Caco-2 (cell line): ENCODE results near the gene SMYD2. TPM values are rescaled to one million over a fixed set of nuclear protein-coding genes. Genes with fewer than 3 reads are reported as not detected.
"Not testable (repeated sequence)": the region's sequence is repeated elsewhere in the genome, so short reads cannot be mapped to it uniquely, and the experiment has no call there.

Experiments
- BruUV-seq: library from RNA; stranded (reverse); fragments of 400-500 nt; replicated peaks from 2 replicates; lab custom pipeline; 2021; lab: Mats Ljungman, UMichigan
- CTCF ChIA-PET: fragments of 300-600 bp; sonication (Branson Sonifier 250); formaldehyde crosslinking; loops from one replicate; lab custom pipeline; 2022; ENCODE audit warnings: antibody characterized with exemption; lab: Charles Lee
- POLR2A ChIA-PET: fragments of 300-600 bp; sonication (Branson Sonifier 250); formaldehyde crosslinking; loops from one replicate; lab custom pipeline; 2022; ENCODE audit warnings: antibody characterized with exemption; lab: Charles Lee
- DNase-seq, 2 experiments: peaks; one replicate each; pipeline versions ENCODE4 v3.0.0 to v3.0.0-alpha.2; 2020 to 2022
- H3K27me3 ChIP-seq: replicated peaks from 2 replicates; pipeline ENCODE4 v1.6.0; 2011; ENCODE audit warnings: low read length; ENCODE audit not compliant: control insufficient read depth, insufficient read depth
- H3K36me3 ChIP-seq: 2 replicates; pipeline ENCODE4 v1.5.1; 2011; ENCODE audit warnings: low read length; ENCODE audit not compliant: control insufficient read depth, insufficient read depth
- H3K4me1 ChIP-seq: fragments of 250-450 bp; sonication (Bioruptor Pico); 2 replicates; pipeline ENCODE4 v1.5.1; 2020; ENCODE audit warnings: mild to moderate bottlenecking
- H3K4me3 ChIP-seq: 2 replicates; pipeline ENCODE4 v1.5.1; 2011; ENCODE audit warnings: low read depth, mild to moderate bottlenecking, control low read depth, low read length
- H3K9me3 ChIP-seq: fragments of 250-450 bp; sonication (Bioruptor Pico); 2 replicates; pipeline ENCODE4 v1.5.1; 2020; ENCODE audit warnings: mild to moderate bottlenecking, moderate library complexity
- H3K27ac Mint-ChIP-seq: one replicate; pipeline ENCODE4 v1.8.0; 2022; ENCODE audit warnings: mixed read lengths; ENCODE audit not compliant: unreplicated experiment
- H3K27me3 Mint-ChIP-seq: one replicate; pipeline ENCODE4 v1.8.0; 2022; ENCODE audit warnings: mixed read lengths; ENCODE audit not compliant: insufficient read depth, unreplicated experiment
- H3K36me3 Mint-ChIP-seq: one replicate; pipeline ENCODE4 v1.8.0; 2022; ENCODE audit warnings: mild to moderate bottlenecking, mixed read lengths; ENCODE audit not compliant: insufficient read depth, unreplicated experiment
- H3K4me1 Mint-ChIP-seq: one replicate; pipeline ENCODE4 v1.8.0; 2022; ENCODE audit warnings: low read depth, mixed read lengths; ENCODE audit not compliant: unreplicated experiment
- H3K4me3 Mint-ChIP-seq: one replicate; pipeline ENCODE4 v1.8.0; 2022; ENCODE audit warnings: mild to moderate bottlenecking, moderate library complexity, mixed read lengths; ENCODE audit not compliant: unreplicated experiment
- H3K9me3 Mint-ChIP-seq: one replicate; pipeline ENCODE4 v1.8.0; 2022; ENCODE audit warnings: mixed read lengths; ENCODE audit not compliant: unreplicated experiment
- intact Hi-C: fragments of 100-400 bp; cut with micrococcal nuclease; formaldehyde crosslinking; loops from one replicate; pipeline ENCODE4 v1.10.0; 2022; ENCODE audit not compliant: unreplicated experiment
- total RNA-seq: library from RNA; stranded (reverse); gene quantifications from 2 replicates; pipeline ENCODE4 v1.2.3, GENCODE V29; 2022
- TF ChIP-seq, protein P1 (sequence below), 2 experiments: fragments of 200-600 bp in 1 of 2; IDR thresholded peaks; 1 replicate in 1 of 2; 2 replicates in 1 of 2; pipeline versions ENCODE4 v1.5.1 to v1.8.0; 2011 to 2022; ENCODE audit warnings: antibody characterized with exemption in 1 of 2, control low read depth in 1 of 2, inconsistent platforms in 1 of 2, low read depth in 1 of 2, low read length in 1 of 2, mild to moderate bottlenecking in 1 of 2, moderate library complexity in 1 of 2; ENCODE audit not compliant: insufficient read depth in 1 of 2, severe bottlenecking in 1 of 2, unreplicated experiment in 1 of 2

The SMYD2 gene
- total RNA-seq, 1 experiment from 2014 or later = 182 TPM

DNA sequence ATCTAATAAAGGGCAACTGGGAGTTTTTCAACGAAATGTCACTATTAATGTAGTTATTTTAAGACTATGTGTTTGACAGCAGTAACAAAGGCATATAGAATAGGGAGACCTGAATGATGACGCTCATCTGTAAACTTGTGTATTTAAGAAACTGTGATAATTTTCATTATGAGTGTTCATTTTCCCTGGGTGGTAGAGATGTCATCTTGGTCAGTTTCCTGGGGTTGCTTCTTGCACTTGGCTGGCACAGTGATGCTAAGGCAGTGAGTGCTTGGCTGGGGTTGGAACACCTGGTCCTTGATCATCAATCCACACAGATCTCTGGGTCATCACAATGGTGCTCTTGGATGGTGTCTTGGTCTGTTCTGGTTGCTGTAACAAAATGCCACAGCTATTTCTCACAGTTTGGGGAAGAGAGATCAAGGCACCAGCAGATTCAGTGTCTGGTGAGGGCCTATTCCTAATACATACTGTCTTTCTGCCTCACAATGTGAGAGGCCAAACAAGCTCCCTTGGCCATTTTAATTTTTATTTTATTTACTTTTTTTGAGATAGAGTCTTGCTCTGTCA is 7.9 kb upstream of the SMYD2 start:
- H3K27ac Mint-ChIP-seq = no peak overlapping the region
- 0 out of 2 replicates have a peak, but pooled peaks cover 2% of the 10 kb centered on the region for H3K9me3 ChIP-seq
- H3K27me3 ChIP-seq = no peaks in the 10 kb centered on the region
- H3K4me1 Mint-ChIP-seq = peaks cover 53% of the 10 kb centered on the region
- POLR2A ChIA-PET = interaction anchor here (0.6 to 1.0 kb wide), 2 partner anchors 31 to 279 kb away, joined by 3 to 6 read pairs; no protein-coding TSS in a partner anchor
- no peak for DNase-seq
- CTCF ChIA-PET = interaction anchor here (2.3 to 2.9 kb wide), 2 partner anchors 56 to 59 kb away, joined by 13 to 14 read pairs; no protein-coding TSS in a partner anchor
- H3K36me3 Mint-ChIP-seq = peaks cover 8% of the 10 kb centered on the region
- BruUV-seq = no TSS peak
- H3K4me3 Mint-ChIP-seq = no peak overlapping the region
- no peak overlapping the region for H3K4me3 ChIP-seq
- H3K27me3 Mint-ChIP-seq = no peaks in the 10 kb centered on the region
- no peaks in the 10 kb centered on the region for H3K36me3 ChIP-seq
- no peaks in the 10 kb centered on the region for H3K9me3 Mint-ChIP-seq
- H3K4me1 ChIP-seq = peaks cover 36% of the 10 kb centered on the region
- intact Hi-C loops = loop anchor here (1.0 kb wide), 1 partner anchor 7 kb away; no protein-coding TSS in a partner anchor
- TF ChIP-seq, protein P1, sequence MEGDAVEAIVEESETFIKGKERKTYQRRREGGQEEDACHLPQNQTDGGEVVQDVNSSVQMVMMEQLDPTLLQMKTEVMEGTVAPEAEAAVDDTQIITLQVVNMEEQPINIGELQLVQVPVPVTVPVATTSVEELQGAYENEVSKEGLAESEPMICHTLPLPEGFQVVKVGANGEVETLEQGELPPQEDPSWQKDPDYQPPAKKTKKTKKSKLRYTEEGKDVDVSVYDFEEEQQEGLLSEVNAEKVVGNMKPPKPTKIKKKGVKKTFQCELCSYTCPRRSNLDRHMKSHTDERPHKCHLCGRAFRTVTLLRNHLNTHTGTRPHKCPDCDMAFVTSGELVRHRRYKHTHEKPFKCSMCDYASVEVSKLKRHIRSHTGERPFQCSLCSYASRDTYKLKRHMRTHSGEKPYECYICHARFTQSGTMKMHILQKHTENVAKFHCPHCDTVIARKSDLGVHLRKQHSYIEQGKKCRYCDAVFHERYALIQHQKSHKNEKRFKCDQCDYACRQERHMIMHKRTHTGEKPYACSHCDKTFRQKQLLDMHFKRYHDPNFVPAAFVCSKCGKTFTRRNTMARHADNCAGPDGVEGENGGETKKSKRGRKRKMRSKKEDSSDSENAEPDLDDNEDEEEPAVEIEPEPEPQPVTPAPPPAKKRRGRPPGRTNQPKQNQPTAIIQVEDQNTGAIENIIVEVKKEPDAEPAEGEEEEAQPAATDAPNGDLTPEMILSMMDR (IDR thresholded peaks at IDR 0.05; ENCODE audit: insufficient read depth in 1 of 2, low read depth in 1 of 2, low read length in 1 of 2, severe bottlenecking in 1 of 2, unreplicated experiment in 1 of 2) = no peak

DNA sequence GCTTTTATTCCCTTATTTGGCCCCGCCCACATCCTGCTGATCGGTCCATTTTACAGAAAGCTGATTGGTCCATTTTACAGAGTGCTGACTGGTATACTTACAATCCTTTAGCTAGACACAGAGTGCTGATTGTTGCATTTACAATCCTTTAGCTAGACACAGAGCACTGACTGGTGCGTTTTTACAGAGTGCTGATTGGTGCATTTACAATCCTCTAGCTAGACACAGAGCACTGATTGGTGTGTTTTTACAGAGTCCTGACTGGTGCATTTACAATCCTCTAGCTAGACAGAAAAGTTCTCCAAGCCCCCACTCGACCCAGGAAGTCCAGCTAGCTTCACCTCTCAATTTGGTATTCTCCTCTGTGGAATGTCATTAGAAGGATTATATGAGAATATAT is 5.3 kb upstream of the SMYD2 start:
- CTCF ChIA-PET, H3K9me3 ChIP-seq, intact Hi-C loops, POLR2A ChIA-PET, BruUV-seq, H3K27me3 Mint-ChIP-seq, H3K27me3 ChIP-seq, H3K4me3 Mint-ChIP-seq, H3K36me3 ChIP-seq, H3K27ac Mint-ChIP-seq, DNase-seq, H3K4me3 ChIP-seq, H3K9me3 Mint-ChIP-seq: not testable (repeated sequence)
- peaks cover 21% of the 10 kb centered on the region for H3K36me3 Mint-ChIP-seq
- H3K4me1 Mint-ChIP-seq = peaks cover 58% of the 10 kb centered on the region
- peaks cover 48% of the 10 kb centered on the region for H3K4me1 ChIP-seq

DNA sequence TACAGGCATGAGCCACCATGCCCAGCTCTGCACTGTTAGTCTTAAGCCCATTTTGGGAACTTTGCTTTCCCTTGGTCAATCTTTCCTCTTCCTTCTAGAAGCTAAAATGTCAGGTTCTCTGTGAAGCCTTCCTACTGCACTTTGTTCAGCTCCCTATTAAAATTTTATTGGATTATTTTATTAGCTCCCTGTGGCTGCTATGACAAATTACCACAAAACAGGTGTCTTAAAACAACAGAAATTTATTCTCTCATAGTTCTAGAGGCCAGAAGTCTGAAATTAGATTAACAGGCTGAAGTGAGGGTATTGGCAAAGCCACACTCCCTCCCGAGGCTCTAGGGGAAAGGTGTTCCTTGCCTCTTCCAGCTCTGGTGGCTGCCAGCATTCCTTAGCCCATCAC is 4.2 kb upstream of the SMYD2 start:
- Mint-ChIP-seq H3K4me3 (no peak overlapping the region), H3K27me3 (no peaks in the 10 kb centered on the region), H3K9me3 (no peaks in the 10 kb centered on the region), H3K4me1 (peaks cover 50% of the 10 kb centered on the region), H3K27ac (peak overlapping the region; percentile 84), H3K36me3 (peaks cover 22% of the 10 kb centered on the region)
- Histone ChIP-seq H3K4me3 (no peak overlapping the region), H3K4me1 (peaks cover 41% of the 10 kb centered on the region), H3K27me3 (no peaks in the 10 kb centered on the region), H3K36me3 (no peaks in the 10 kb centered on the region; the same call in 1 of the 2 replicates), H3K9me3 (no peaks in the 10 kb centered on the region)
- ChIA-PET CTCF (interaction anchor here (1.4 to 1.5 kb wide), 3 partner anchors 15 to 53 kb away, joined by 3 to 5 read pairs (median 3); no protein-coding TSS in a partner anchor), POLR2A (no interaction called here)
- DNase-seq = no peak
- TF ChIP-seq, protein P1 (IDR thresholded peaks at IDR 0.05; ENCODE audit: insufficient read depth in 1 of 2, low read depth in 1 of 2, low read length in 1 of 2, severe bottlenecking in 1 of 2, unreplicated experiment in 1 of 2) = no peak
- no TSS peak for BruUV-seq
- intact Hi-C loops = no loop called here
